Ovary (tissue), 9 donors: ENCODE measurements around the gene TMIGD1. TPM values are rescaled to one million over a fixed set of nuclear protein-coding genes. Genes with fewer than 3 reads are reported as not detected.

ENCODE experiments used
- DNase-seq, 5 donors: peaks; one replicate each; pipeline ENCODE4 v3.0.0-alpha.2; 2019 to 2020
- H3K27ac ChIP-seq, 2 donors: fragments of 200-600 bp; one replicate each; pipeline versions ENCODE4 v1.5.1 to v1.8.0; 2019 to 2022
- H3K27me3 ChIP-seq: fragments of 200-600 bp; one replicate; pipeline ENCODE4 v1.8.0; 2022
- H3K36me3 ChIP-seq: fragments of 200-600 bp; sonication (generic); one replicate; pipeline ENCODE4 v1.5.1; 2019
- H3K4me1 ChIP-seq: one replicate; pipeline ENCODE4 v1.8.1; 2013; ENCODE audit warnings: mild to moderate bottlenecking, moderate library complexity; ENCODE audit not compliant: insufficient read depth
- H3K4me3 ChIP-seq: fragments of 200-600 bp; sonication (generic); one replicate; pipeline ENCODE4 v1.5.1; 2017
- H3K9me3 ChIP-seq, 2 donors: fragments of 200-600 bp in 1 of 2; sonication (generic) in 1 of 2; one replicate each; pipeline versions ENCODE4 v1.5.1 to v1.8.1; 2013 to 2019; ENCODE audit warnings: mild to moderate bottlenecking in 1 of 2, moderate library complexity in 1 of 2
- CTCF ChIP-seq, 3 donors: fragments of 450-650 bp in 2 of 3; fragments of 200-600 bp in 1 of 3; IDR thresholded peaks; one replicate each; pipeline versions ENCODE4 v1.5.1 to v1.8.0; 2016 to 2022; ENCODE audit warnings: antibody characterized with exemption in 3 of 3, mild to moderate bottlenecking in 1 of 3
- EP300 ChIP-seq: sonication (generic); formaldehyde crosslinking; IDR thresholded peaks from one replicate; pipeline ENCODE4 v1.6.1; 2017; ENCODE audit warnings: antibody characterized with exemption
- POLR2A ChIP-seq: fragments of 450-650 bp; IDR thresholded peaks from one replicate; pipeline ENCODE4 v1.6.1; 2017; ENCODE audit warnings: antibody characterized with exemption, mild to moderate bottlenecking, moderate library complexity
- WGBS, 3 donors: extraction: QIAGEN DNeasy Blood & Tissue Kit in 1 of 3; methylation state at CpG; one replicate each; pipeline versions ENCODE4 v1.1.5 to v1.1.7; 2013 to 2017; 5-methylcytosine and 5-hydroxymethylcytosine counted together
- intact Hi-C, 4 donors: fragments of 100-400 bp; cut with DNase I; formaldehyde crosslinking; loops; one replicate each; pipeline versions ENCODE4 v1.11.0 to v1.15.1; 2022 to 2023
- polyA plus RNA-seq, 2 donors: library from polyadenylated mRNA; stranded (reverse); fragments of 200-250 nt in 1 of 2; fragments of 350-450 nt in 1 of 2; fragmentation: Illumina TruSeq in 1 of 2; extraction: RNeasy Lipid Tissue Mini Kit (QIAGEN cat#74804) in 1 of 2; gene quantifications; one replicate each; pipeline ENCODE4 v1.2.3, GENCODE V29; 2013 to 2014
- total RNA-seq, 7 donors: library from RNA; depleted of rRNA in 2 of 7; stranded (reverse); fragments of >200 nt in 2 of 7; fragmentation: NEBNext Ultra II Directional in 3 of 7; extraction: Animal tissue kit (Norgen Biotek cat#: 25700) in 3 of 7; gene quantifications; one replicate each; pipeline versions ENCODE4 v1.1.0 to v1.2.4, GENCODE V29; 2016 to 2023
- donor health status: DM: no; HTN: no; CAD: no; lungs with moderate emphysema.
- donor health status: DM: no; HTN: no; CAD: no.
- donor health status: Bipolar disorder and iron deficiency.
- donor health status: DM: yes; HTN: yes; CAD: no.
- donor health status: DM: no; HTN: no; CAD: no.
- donor health status: DM: yes; HTN: yes; CAD: no.

TMIGD1 gene
- total and polyA plus RNA-seq, 9 donors: 0.36 TPM; not detected in 8

DNA sequence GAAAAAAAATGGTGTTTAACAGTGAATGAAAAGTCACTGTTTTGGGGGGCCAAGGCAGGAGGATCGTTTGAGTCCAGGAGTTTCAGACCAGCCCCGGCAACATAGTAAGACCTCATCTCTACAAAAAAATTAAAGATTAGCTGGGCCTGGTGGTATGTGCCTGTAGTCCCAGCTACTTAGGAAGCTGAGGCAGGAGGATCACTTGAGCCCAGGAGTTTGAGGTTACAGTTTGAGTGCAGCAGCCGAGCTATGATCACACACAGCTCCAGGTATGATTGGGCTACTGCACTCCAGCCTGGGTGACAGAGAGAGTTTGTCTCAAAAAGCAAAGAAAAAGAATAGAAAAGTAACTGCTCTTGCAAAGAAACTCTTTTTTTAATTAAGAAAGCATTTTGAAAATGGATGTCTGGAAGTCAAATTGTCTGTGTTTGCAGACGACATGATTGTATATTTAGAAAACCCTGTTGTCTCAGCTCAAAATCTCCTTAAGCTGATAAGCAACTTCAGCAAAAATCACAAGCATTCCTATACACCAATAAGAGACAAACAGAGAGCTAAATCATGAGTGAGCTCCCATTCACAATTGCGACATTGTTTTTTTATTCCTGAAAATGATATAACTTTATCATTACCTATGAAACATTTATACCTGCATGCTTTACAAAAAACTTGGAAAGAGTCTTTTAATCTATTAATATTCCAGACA lies 24.4 kb upstream of the TMIGD1 start:
- Histone ChIP-seq H3K36me3 (no peaks in the 10 kb centered on the region), H3K27ac (no peak overlapping the region), H3K27me3 (no peaks in the 10 kb centered on the region), H3K4me3 (no peak overlapping the region), H3K4me1 (no peaks in the 10 kb centered on the region), H3K9me3 (no peaks in the 10 kb centered on the region)
- DNase-seq: no peak
- intact Hi-C loops: no loop called here
- TF ChIP-seq POLR2A (no peak), CTCF (IDR thresholded peaks at IDR 0.05) (no peak), EP300 (no peak)
- 63 to 69% (median 68%) methylated on average over 5 of the region's 5 CpGs for WGBS, 3 donors

- no peak for TF ChIP-seq EP300
- no peak for TF ChIP-seq CTCF (IDR thresholded peaks at IDR 0.05)
These were observed 23.6 kb upstream of the TMIGD1 start for GRCh38 chr17:30357476-30357875.

DNA sequence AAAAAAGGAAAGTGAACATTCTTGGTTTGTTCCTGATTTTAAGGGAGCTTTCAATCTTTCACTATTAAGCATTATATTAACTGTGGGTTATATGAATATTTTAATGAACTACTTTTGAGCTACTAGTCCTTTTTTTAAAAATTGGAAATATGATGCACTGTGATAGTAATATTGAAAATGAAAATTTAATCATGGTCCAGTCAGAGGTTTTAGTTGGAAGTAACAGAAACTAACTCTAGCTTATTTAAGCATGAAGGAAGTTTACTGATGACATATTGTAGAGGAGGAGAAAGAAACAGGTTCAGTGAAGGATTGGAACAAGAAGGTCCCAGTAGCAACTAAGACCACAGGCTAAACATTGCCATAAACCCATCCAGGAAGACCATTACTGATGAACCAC lies 20.8 kb upstream of the TMIGD1 start:
- intact Hi-C loops: no loop called here
- no peaks in the 10 kb centered on the region for H3K27me3 ChIP-seq
- DNase-seq: no peak
- no peak overlapping the region for H3K27ac ChIP-seq
- H3K4me1 ChIP-seq: no peaks in the 10 kb centered on the region
- no peaks in the 10 kb centered on the region for H3K36me3 ChIP-seq
- H3K4me3 ChIP-seq: no peak overlapping the region
- H3K9me3 ChIP-seq: no peaks in the 10 kb centered on the region
- TF ChIP-seq POLR2A (no peak), EP300 (no peak), CTCF (IDR thresholded peaks at IDR 0.05) (no peak)

More at GRCh38 chr17:30357476-30357875, 23.6 kb upstream of the TMIGD1 start:
- Histone ChIP-seq H3K4me1 (no peaks in the 10 kb centered on the region), H3K36me3 (no peaks in the 10 kb centered on the region), H3K9me3 (no peaks in the 10 kb centered on the region), H3K27ac (no peak overlapping the region), H3K27me3 (no peaks in the 10 kb centered on the region), H3K4me3 (no peak overlapping the region)
- DNase-seq: no peak
- intact Hi-C loops: no loop called here

DNA sequence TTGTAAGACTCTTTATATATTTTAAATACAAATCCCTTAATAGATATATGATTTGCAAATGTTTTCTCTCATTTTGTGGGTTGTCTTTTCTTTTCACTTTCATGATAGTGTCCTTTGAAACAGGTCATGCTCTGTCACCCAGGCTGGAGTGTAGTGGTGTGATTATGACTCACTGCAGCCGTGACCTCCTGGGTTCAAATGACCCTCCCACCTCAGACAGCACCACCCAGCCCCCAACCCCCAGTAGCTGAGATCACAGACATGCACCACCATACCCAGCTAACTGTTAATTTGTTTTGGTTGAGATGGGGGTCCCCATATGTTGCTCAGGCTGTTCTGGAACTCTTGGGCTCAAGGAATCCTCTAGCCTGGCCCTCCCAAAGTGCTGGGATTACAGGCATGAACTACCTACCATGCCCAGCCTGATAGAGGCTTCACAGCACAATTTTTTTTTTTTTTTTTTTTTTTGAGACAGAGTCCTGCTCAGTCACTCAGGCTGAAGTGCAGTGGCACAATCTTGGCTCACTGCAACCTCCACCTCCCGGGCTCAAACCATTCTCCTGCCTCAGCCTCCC lies 18.5 kb upstream of the TMIGD1 start:
- Histone ChIP-seq H3K4me1 (no peaks in the 10 kb centered on the region), H3K27ac (no peak overlapping the region), H3K27me3 (no peaks in the 10 kb centered on the region), H3K4me3 (no peak overlapping the region), H3K9me3 (no peaks in the 10 kb centered on the region), H3K36me3 (no peaks in the 10 kb centered on the region)
- DNase-seq: no peak
- 80 to 83% (median 83%) methylated on average over 2 of the region's 2 CpGs for WGBS, 3 donors
- TF ChIP-seq CTCF (IDR thresholded peaks at IDR 0.05): no peak
- TF ChIP-seq EP300: no peak
- no peak for TF ChIP-seq POLR2A
- intact Hi-C loops: no loop called here
